Activated naive CD4-positive, alpha-beta T cell treated with anti-CD3 and anti-CD28 coated beads, Interleukin-2, amount 50 U/mL, for 72 hours (primary cell): Measurements from ENCODE around the gene MPG. TPM values are rescaled to one million over a fixed set of nuclear protein-coding genes. Genes with fewer than 3 reads are reported as not detected.

Experiments used
- ATAC-seq, 2 donors: fragments of 150-1000 bp; cut with Tn5 transposase; 2 replicates each; pipeline ENCODE4 v1.10.0; 2021; ENCODE audit warnings: mild to moderate bottlenecking in 2 of 2, moderate library complexity in 2 of 2
- DNase-seq, 2 donors: peaks; one replicate each; pipeline ENCODE4 v3.0.0; 2021 to 2022; ENCODE audit warnings: low spot score in 2 of 2
- H3K27ac Mint-ChIP-seq, 2 donors: one replicate each; pipeline ENCODE4 v1.8.0; 2022; ENCODE audit warnings: mild to moderate bottlenecking in 2 of 2, mixed read lengths in 2 of 2
- H3K36me3 Mint-ChIP-seq, 2 donors: one replicate each; pipeline ENCODE4 v1.8.0; 2022; ENCODE audit warnings: mixed read lengths in 2 of 2
- H3K9me3 Mint-ChIP-seq, 2 donors: one replicate each; pipeline ENCODE4 v1.8.0; 2022; ENCODE audit warnings: mixed read lengths in 2 of 2
- total RNA-seq, 2 donors: library from RNA; stranded (reverse); gene quantifications; one replicate each; pipeline ENCODE4 v1.2.3, GENCODE V29; 2022

Gene MPG
- total RNA-seq, 2 donors from 2014 or later, result 32.6 to 65.6 TPM

GRCh38 chr16:60929-61878 is 16.8 kb upstream of the MPG start:
- no peak for ATAC-seq
- DNase-seq, result no peak
- Mint-ChIP-seq H3K9me3 (no peaks in the 10 kb centered on the region), H3K36me3 (no peaks in the 10 kb centered on the region), H3K27ac (no peak overlapping the region)

- no peak overlapping the region for H3K27ac Mint-ChIP-seq
- no peaks in the 10 kb centered on the region for H3K36me3 Mint-ChIP-seq
- no peaks in the 10 kb centered on the region for H3K9me3 Mint-ChIP-seq
- no peak for DNase-seq
- no peak for ATAC-seq
These were observed 16.1 kb upstream of the MPG start for GRCh38 chr16:61879-62281.

GRCh38 chr16:62283-62967 is 15.6 kb upstream of the MPG start:
- Mint-ChIP-seq H3K27ac (no peak overlapping the region), H3K36me3 (no peaks in the 10 kb centered on the region), H3K9me3 (no peaks in the 10 kb centered on the region)
- ATAC-seq (no peak), DNase-seq (no peak)

GRCh38 chr16:62968-63391 is 15.0 kb upstream of the MPG start:
- DNase-seq (no peak), ATAC-seq (no peak)
- no peak overlapping the region for H3K27ac Mint-ChIP-seq
- no peaks in the 10 kb centered on the region for H3K36me3 Mint-ChIP-seq
- no peaks in the 10 kb centered on the region for H3K9me3 Mint-ChIP-seq

- DNase-seq (no peak), ATAC-seq (no peak)
- Mint-ChIP-seq H3K9me3 (no peaks in the 10 kb centered on the region), H3K36me3 (no peaks in the 10 kb centered on the region), H3K27ac (no peak overlapping the region)
These were observed 14.6 kb upstream of the MPG start for GRCh38 chr16:63466-63865.

- no peaks in the 10 kb centered on the region for H3K9me3 Mint-ChIP-seq
- ATAC-seq, result no peak
- DNase-seq, result no peak
- H3K36me3 Mint-ChIP-seq, result no peaks in the 10 kb centered on the region
- H3K27ac Mint-ChIP-seq, result peak overlapping the region in 1 of 2 donors; percentile 48
These were observed 13.8 kb upstream of the MPG start for GRCh38 chr16:63998-64913.

GRCh38 chr16:64914-65255 is 13.1 kb upstream of the MPG start:
- ATAC-seq (no peak), DNase-seq (no peak)
- Mint-ChIP-seq H3K27ac (no peak overlapping the region), H3K9me3 (no peaks in the 10 kb centered on the region), H3K36me3 (no peaks in the 10 kb centered on the region)

- peak; percentile 90 for ATAC-seq
These were observed 12.3 kb upstream of the MPG start for GRCh38 chr16:65745-66144.

GRCh38 chr16:66309-67182 is 11.5 kb upstream of the MPG start:
- H3K36me3 Mint-ChIP-seq, result no peaks in the 10 kb centered on the region
- no peak overlapping the region for H3K27ac Mint-ChIP-seq
- H3K9me3 Mint-ChIP-seq, result no peaks in the 10 kb centered on the region
- no peak for DNase-seq
- no peak for ATAC-seq

More at GRCh38 chr16:65745-66144, 12.3 kb upstream of the MPG start:
- H3K36me3 Mint-ChIP-seq, result no peaks in the 10 kb centered on the region
- H3K27ac Mint-ChIP-seq, result no peak overlapping the region
- no peaks in the 10 kb centered on the region for H3K9me3 Mint-ChIP-seq
- peak; percentile 82 to 94 for DNase-seq

- H3K27ac Mint-ChIP-seq, result no peak overlapping the region
- H3K9me3 Mint-ChIP-seq, result no peaks in the 10 kb centered on the region
- no peak for DNase-seq
- no peak for ATAC-seq
- H3K36me3 Mint-ChIP-seq, result no peaks in the 10 kb centered on the region
These were observed 10.7 kb upstream of the MPG start for GRCh38 chr16:67183-67791.

- no peak for DNase-seq
These were observed 9.9 kb upstream of the MPG start for GRCh38 chr16:67884-68789.

GRCh38 chr16:69181-69580 is 8.8 kb upstream of the MPG start:
- Mint-ChIP-seq H3K27ac (no peak overlapping the region), H3K9me3 (no peaks in the 10 kb centered on the region), H3K36me3 (peaks cover 5 to 6% of the 10 kb centered on the region in 2 donors)
- ATAC-seq (no peak), DNase-seq (no peak)

More at GRCh38 chr16:67884-68789, 9.9 kb upstream of the MPG start:
- Mint-ChIP-seq H3K9me3 (no peaks in the 10 kb centered on the region), H3K36me3 (peaks cover 4% of the 10 kb centered on the region in 2 donors), H3K27ac (no peak overlapping the region)
- no peak for ATAC-seq

- Mint-ChIP-seq H3K36me3 (peaks cover 5 to 6% of the 10 kb centered on the region in 2 donors), H3K27ac (no peak overlapping the region), H3K9me3 (no peaks in the 10 kb centered on the region)
- DNase-seq (no peak), ATAC-seq (no peak)
These were observed 6.8 kb upstream of the MPG start for GRCh38 chr16:71210-71539.

GRCh38 chr16:71540-72401 is 6.3 kb upstream of the MPG start:
- ATAC-seq, result no peak
- H3K36me3 Mint-ChIP-seq, result peaks cover 5 to 6% of the 10 kb centered on the region in 2 donors
- H3K9me3 Mint-ChIP-seq, result no peaks in the 10 kb centered on the region
- no peak overlapping the region for H3K27ac Mint-ChIP-seq
- no peak for DNase-seq
